OCI-LY7 (cell line): Measurements from ENCODE around the gene LY6G6D. TPM values are rescaled to one million over a fixed set of nuclear protein-coding genes. Genes with fewer than 3 reads are reported as not detected.

Source experiments
- BruUV-seq: library from RNA; stranded (reverse); fragments of 400-500 nt; replicated peaks from 2 replicates; lab custom pipeline; 2021; lab: Mats Ljungman, UMichigan
- CTCF ChIA-PET: fragments of 300-600 bp; sonication (Branson Sonifier 250); formaldehyde crosslinking; loops from one replicate; lab custom pipeline; 2022; ENCODE audit warnings: antibody characterized with exemption; ENCODE audit not compliant: unreplicated experiment; lab: Charles Lee
- POLR2A ChIA-PET: fragments of 300-600 bp; sonication (Branson Sonifier 250); formaldehyde crosslinking; loops from one replicate; lab custom pipeline; 2022; ENCODE audit warnings: antibody characterized with exemption; lab: Charles Lee
- DNase-seq: peaks from one replicate; pipeline ENCODE4 v3.0.0-alpha.2; 2015; ENCODE audit warnings: low spot score
- H2AFZ ChIP-seq: fragments of 200-600 bp; sonication (generic), shearing (Covaris generic); 2 replicates; pipeline ENCODE4 v1.6.1; 2014; ENCODE audit warnings: mild to moderate bottlenecking, antibody characterized with exemption, low read length, moderate library complexity
- H3K27ac ChIP-seq: fragments of 200-600 bp; sonication (generic); 2 replicates; pipeline ENCODE4 v1.5.1; 2014; ENCODE audit warnings: mixed run types, low read depth, mild to moderate bottlenecking, moderate library complexity, low read length, inconsistent platforms; ENCODE audit not compliant: poor library complexity, severe bottlenecking
- H3K36me3 ChIP-seq: fragments of 200-600 bp; sonication (generic); 2 replicates; pipeline ENCODE4 v1.6.1; 2014; ENCODE audit warnings: mild to moderate bottlenecking, antibody characterized with exemption, low read length, moderate library complexity, mixed read lengths; ENCODE audit not compliant: insufficient read depth
- H3K4me1 ChIP-seq: fragments of 200-600 bp; sonication (generic); 2 replicates; pipeline ENCODE4 v1.5.1; 2014; ENCODE audit warnings: mild to moderate bottlenecking, low read length; ENCODE audit not compliant: insufficient read depth, poor library complexity, severe bottlenecking
- H3K4me2 ChIP-seq: fragments of 200-600 bp; sonication (generic); 2 replicates; pipeline ENCODE4 v1.6.1; 2014; ENCODE audit warnings: mild to moderate bottlenecking, low read length
- H3K4me3 ChIP-seq: fragments of 200-600 bp; sonication (generic); 2 replicates; pipeline ENCODE4 v1.5.1; 2014; ENCODE audit warnings: mild to moderate bottlenecking, low read depth, low read length; ENCODE audit not compliant: poor library complexity, severe bottlenecking
- H3K79me2 ChIP-seq: fragments of 200-600 bp; sonication (generic); 2 replicates; pipeline ENCODE4 v1.6.1; 2016; ENCODE audit warnings: low read depth, mild to moderate bottlenecking, low read length, moderate library complexity, mixed read lengths; ENCODE audit not compliant: insufficient read depth
- H3K9me2 ChIP-seq: fragments of 200-600 bp; sonication (generic); 2 replicates; pipeline ENCODE4 v1.6.1; 2016; ENCODE audit warnings: mild to moderate bottlenecking, low read length, mixed read lengths; ENCODE audit not compliant: insufficient read depth
- H3K9me3 ChIP-seq: fragments of 200-600 bp; sonication (generic); 2 replicates; pipeline ENCODE4 v1.6.1; 2014; ENCODE audit warnings: mild to moderate bottlenecking, mixed run types, low read length, mixed read lengths
- H4K20me1 ChIP-seq: fragments of 200-600 bp; sonication (generic); 2 replicates; pipeline ENCODE4 v1.6.1; 2014; ENCODE audit warnings: mild to moderate bottlenecking, antibody characterized with exemption, low read length, moderate library complexity, mixed read lengths; ENCODE audit not compliant: insufficient read depth
- CTCF ChIP-seq: fragments of 200-600 bp; sonication (generic); conservative IDR thresholded peaks from 2 replicates; pipeline ENCODE4 v1.5.1; 2014; ENCODE audit warnings: mild to moderate bottlenecking, antibody characterized with exemption, low read length, moderate library complexity, mixed read lengths
- EZH2phosphoT487 ChIP-seq: fragments of 200-600 bp; sonication (generic); IDR thresholded peaks from 2 replicates; pipeline ENCODE4 v1.6.1; 2018; ENCODE audit warnings: low read depth, borderline replicate concordance, mild to moderate bottlenecking, mixed run types, antibody characterized with exemption, low read length, moderate library complexity, mixed read lengths
- intact Hi-C: fragments of 100-400 bp; cut with micrococcal nuclease; formaldehyde crosslinking; loops from one replicate; pipeline ENCODE4 v1.10.0; 2022; ENCODE audit not compliant: unreplicated experiment
- total RNA-seq, 2 experiments: library from RNA; depleted of rRNA in 1 of 2; stranded (reverse); fragments of >200 nt in 1 of 2; shearing (Covaris generic) in 1 of 2; gene quantifications; 2 replicates each; pipeline ENCODE4 v1.2.3, GENCODE V29; 2014 to 2022

Gene LY6G6D
- total RNA-seq, 2 experiments from 2014 or later = not detected

- POLR2A ChIA-PET = interaction anchor here (0.6 to 0.7 kb wide), 2 partner anchors 24 to 207 kb away, joined by 3 to 4 read pairs; no protein-coding TSS in a partner anchor
- Histone ChIP-seq H3K9me3 (no peaks in the 10 kb centered on the region), H3K79me2 (no peaks in the 10 kb centered on the region), H3K4me2 (no peak overlapping the region), H3K27ac (no peak overlapping the region), H3K9me2 (no peaks in the 10 kb centered on the region), H3K4me3 (no peak overlapping the region), H2AFZ (no peak overlapping the region), H4K20me1 (no peaks in the 10 kb centered on the region), H3K4me1 (peaks cover 30% of the 10 kb centered on the region), H3K36me3 (peaks cover 26% of the 10 kb centered on the region)
- BruUV-seq = no TSS peak
- CTCF ChIA-PET = no interaction called here
- intact Hi-C loops = no loop called here
- no peak for DNase-seq
- TF ChIP-seq CTCF (no peak), EZH2phosphoT487 (no peak)
Measured at GRCh38 chr6:31676904-31677303, 38.2 kb upstream of the LY6G6D start.

GRCh38 chr6:31677955-31678354 is 37.2 kb upstream of the LY6G6D start:
- ChIA-PET CTCF (interaction anchor here (0.6 kb wide), 1 partner anchor 61 kb away, joined by 3 read pairs; no protein-coding TSS in a partner anchor), POLR2A (interaction anchor here (0.5 kb wide), 1 partner anchor 294 kb away, joined by 3 read pairs; the partner anchor contains the start of gene DXO)
- no peak for DNase-seq
- Histone ChIP-seq H4K20me1 (no peaks in the 10 kb centered on the region), H3K79me2 (no peaks in the 10 kb centered on the region), H3K4me1 (peaks cover 30% of the 10 kb centered on the region), H3K9me2 (no peaks in the 10 kb centered on the region), H3K36me3 (peaks cover 16% of the 10 kb centered on the region; the same call in 1 of the 2 replicates), H2AFZ (no peak overlapping the region), H3K27ac (no peak overlapping the region), H3K4me3 (no peak overlapping the region), H3K4me2 (no peak overlapping the region), H3K9me3 (no peaks in the 10 kb centered on the region)
- intact Hi-C loops = no loop called here
- no TSS peak for BruUV-seq
- TF ChIP-seq CTCF (no peak), EZH2phosphoT487 (no peak)
